ENCODE measurements around the gene MAP2.

GRCh38 chr2:209663139-209663538, 239.3 kb downstream of the MAP2 start:
- TF ChIP-seq CTCF (IDR thresholded peaks at IDR 0.05), result no peak
- TF ChIP-seq POLR2AphosphoS5 (IDR thresholded peaks at IDR 0.05), result no peak
